T follicular helper cell (primary cell): ENCODE data around the gene GALNT7.

Experiments used
- DNase-seq: peaks from one replicate; pipeline ENCODE4 v3.0.0-alpha.2; 2020; ENCODE audit warnings: low read depth

GALNT7 gene

DNA sequence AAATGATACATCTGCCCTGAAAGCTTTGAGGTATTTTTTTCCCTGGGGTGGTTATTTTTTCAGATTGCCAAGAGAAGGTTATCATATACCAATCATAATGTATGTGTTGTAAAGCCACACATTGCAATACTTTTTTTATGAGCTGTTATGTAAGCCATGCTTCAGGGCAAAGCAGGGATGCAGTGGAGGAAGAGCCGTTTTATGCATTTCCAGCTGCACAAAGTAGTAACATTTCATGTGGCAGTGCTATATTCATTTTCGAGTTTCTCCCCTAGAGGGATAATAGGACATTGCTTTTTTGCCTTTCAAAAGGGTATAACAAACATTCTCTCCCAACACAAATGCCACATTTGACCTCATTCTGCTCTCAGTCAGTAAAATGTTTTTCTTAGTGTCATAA, 68.5 kb downstream of the GALNT7 start:
- no peak for DNase-seq

- no peak for DNase-seq
These were observed 69.2 kb downstream of the GALNT7 start for GRCh38 chr4:173237762-173238161.

- DNase-seq = no peak
These were observed 72.1 kb downstream of the GALNT7 start for GRCh38 chr4:173240696-173241095.

DNA sequence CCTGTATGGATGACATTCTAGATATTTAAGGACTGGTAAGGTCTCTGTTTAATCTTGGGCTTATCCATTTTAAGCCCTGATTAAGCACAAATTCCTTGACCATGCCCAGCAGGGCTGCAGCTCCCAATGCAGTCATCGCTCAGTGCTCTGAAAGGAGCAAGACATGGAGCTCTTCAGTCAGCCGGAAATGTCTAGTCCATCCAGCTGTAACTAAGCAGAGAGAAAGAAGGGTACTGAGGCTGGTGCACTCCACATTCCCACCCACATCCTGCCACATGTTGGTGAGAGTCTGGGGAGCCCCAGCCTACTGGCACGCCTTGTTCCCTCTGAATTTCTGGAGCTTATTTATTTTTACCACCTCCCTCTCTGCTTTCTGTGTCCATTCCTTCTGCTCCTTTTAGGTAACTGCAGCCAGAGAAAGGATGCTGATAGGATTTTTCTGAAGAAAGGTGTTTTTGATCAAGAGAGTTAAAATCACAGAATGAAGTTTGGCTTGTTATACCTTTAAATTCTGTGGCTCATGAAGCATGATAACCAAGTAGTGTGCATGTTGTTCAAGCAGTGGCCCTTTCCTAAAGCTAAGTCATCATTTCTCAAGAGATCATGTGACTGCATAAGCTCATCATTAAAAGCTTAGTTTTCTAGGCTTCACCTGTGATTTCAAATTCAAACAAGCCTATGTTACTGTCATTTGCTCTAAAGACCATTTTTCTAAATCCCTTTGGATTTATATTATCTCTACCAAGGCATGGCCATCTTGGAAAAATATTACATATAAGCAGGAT, 74.0 kb downstream of the GALNT7 start:
- DNase-seq = no peak

- no peak for DNase-seq
These were observed 74.7 kb downstream of the GALNT7 start for GRCh38 chr4:173243321-173243720.

GRCh38 chr4:173243917-173244658, 75.5 kb downstream of the GALNT7 start:
- no peak for DNase-seq

DNA sequence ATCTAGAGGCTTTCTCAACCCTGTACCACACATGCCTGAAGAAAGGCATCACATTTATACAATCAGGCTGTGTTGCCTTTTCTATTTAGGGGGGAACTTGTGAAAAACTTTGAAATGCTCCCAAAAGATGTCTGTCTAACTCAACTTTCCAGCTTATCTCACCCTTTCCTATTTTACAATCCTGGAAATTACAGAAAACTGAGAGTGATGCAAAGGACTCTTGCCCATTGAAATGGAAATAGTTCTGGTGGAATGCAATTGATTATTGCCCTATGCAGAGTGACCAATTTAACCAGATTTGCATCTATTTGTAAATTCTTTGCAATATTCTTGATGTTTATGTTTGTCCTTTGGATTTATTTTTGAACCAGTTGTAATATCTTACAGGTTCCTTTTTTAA, 77.3 kb downstream of the GALNT7 start:
- no peak for DNase-seq

GRCh38 chr4:173246719-173247118, 78.1 kb downstream of the GALNT7 start:
- no peak for DNase-seq

GRCh38 chr4:173247321-173247720, 78.7 kb downstream of the GALNT7 start:
- DNase-seq = no peak

DNA sequence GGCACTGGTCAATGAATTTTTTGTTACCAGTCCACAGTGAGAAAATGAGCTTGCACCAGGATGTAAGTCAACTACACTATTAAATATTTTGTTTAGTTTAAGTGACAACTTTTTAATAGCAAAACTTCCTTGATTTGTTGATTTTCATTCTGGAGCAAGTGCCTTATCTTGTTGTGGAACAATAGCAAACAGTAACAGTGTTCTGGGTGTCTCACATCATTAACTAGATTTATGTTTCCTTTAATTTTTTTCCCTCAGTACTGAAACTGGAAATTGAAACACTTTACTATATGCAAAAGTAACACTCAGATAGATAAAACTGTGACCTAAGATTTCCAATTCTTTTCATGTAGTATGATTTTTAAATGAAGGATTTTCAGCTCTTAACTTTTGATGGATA, 80.1 kb downstream of the GALNT7 start:
- DNase-seq = no peak

DNA sequence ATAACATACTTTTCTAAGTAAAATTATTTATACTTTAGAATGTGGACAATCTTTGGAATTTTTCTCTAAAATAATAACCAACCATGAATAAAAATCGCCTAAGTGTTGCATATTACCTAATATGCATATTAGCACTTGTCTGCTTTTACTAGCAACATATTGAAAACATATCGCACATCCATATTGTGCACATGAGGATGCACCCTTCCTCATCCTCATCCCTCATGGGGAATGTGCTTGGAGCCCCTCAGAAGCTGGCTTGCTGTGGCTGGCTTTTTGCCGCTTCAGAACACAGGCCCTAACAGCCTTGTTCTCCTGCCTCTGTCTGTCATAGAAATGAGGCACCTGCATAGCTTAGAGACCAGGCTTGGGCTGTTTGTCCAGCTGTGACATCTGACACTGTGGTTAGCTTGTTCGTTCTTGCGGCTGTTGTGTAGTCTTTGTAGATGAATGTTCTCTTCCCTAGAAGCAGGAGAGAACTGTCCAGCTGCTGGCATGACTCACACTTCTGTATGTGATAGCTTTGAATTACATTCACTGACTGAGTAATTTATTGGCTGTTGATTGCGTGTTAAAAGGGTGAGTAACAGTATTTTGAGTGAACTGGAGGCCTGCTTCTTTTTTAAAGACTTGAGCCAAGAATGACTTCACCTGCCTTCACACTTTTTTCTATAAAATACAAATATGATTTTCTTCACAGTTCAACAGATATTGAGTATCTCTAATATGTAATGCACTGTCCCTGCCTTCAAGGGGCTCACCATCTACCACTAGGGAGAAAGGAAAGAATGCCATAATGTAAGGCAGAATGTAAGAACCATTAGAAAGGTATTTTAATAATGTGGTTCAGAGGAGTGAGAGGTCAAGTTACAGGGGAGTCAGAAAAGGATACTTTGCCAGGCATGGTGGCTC, 83.7 kb downstream of the GALNT7 start:
- no peak for DNase-seq

GRCh38 chr4:173253561-173253960, 85.0 kb downstream of the GALNT7 start:
- no peak for DNase-seq

GRCh38 chr4:173254646-173255045, 86.0 kb downstream of the GALNT7 start:
- no peak for DNase-seq

GRCh38 chr4:173256825-173257224, 88.2 kb downstream of the GALNT7 start:
- no peak for DNase-seq

- peak; percentile 39 for DNase-seq
These were observed 89.4 kb downstream of the GALNT7 start for GRCh38 chr4:173257732-173258717.

- no peak for DNase-seq
These were observed 90.3 kb downstream of the GALNT7 start for GRCh38 chr4:173258866-173259265.

GRCh38 chr4:173259310-173259709, 90.7 kb downstream of the GALNT7 start:
- DNase-seq = no peak

DNA sequence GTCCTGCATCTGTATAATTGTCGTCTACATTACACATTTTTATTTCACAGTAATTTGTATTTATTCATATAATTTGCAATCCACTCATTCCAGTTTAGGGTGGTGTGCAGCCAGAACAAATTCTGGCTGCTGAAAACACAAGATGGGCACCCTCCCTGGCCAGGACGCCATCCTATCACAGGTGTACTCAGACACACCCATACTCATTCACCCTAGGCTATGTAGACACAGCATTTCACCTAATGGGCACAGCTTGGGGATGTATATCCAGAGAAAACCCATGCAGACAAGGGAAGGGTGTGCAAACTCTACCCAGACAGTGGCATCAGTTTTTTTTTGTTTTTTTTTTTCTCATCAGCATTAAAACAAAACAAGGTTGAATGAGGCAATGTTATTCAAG, 92.4 kb downstream of the GALNT7 start:
- DNase-seq = no peak

GRCh38 chr4:173262375-173262774, 93.8 kb downstream of the GALNT7 start:
- DNase-seq = no peak

- DNase-seq = no peak
These were observed 95.6 kb downstream of the GALNT7 start for GRCh38 chr4:173264245-173264644.

DNA sequence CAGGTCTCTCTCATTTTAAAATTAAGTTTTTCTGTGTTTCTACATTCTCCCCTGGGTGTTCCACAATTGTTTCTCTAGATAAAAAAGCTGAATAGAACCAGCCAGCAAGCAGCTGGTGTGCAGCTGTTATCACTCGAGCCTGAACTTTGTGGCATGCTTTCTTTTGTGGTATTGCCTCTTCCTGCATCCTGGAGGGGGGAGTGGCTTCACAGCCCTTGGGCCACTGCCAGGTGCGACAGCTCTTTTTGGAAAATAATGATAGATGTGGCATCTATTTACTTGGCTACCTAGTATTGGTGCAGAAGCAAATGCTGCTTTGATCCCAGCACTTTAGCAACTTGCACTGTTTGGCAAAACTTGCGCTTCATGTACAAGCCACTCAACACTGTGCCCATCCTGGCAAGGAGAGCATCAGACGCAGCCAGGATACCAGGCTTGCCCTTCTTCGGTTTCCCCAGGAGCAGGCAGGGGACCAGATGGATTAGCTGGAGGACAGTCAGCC, 96.1 kb downstream of the GALNT7 start:
- peak; percentile 6 for DNase-seq
